Tongue (tissue), 2 donors: ENCODE data around the gene MAGI1. TPM values are rescaled to one million over a fixed set of nuclear protein-coding genes. Genes with fewer than 3 reads are reported as not detected.
A peak's percentile ranks its signal among the peaks of the same experiment; 100 is the strongest.

Source experiments
- DNase-seq: peaks from one replicate; pipeline ENCODE4 v3.0.0-alpha.2; 2015
- total RNA-seq: library from RNA; depleted of rRNA; stranded (reverse); fragments of >200 nt; gene quantifications from one replicate; pipeline ENCODE4 v1.2.3, GENCODE V29; 2014

MAGI1 gene
- total RNA-seq, 1 donor from 2014 or later: 62.1 TPM

GRCh38 chr3:65944252-65944651 lies 94.5 kb downstream of the MAGI1 start:
- no peak for DNase-seq

DNA sequence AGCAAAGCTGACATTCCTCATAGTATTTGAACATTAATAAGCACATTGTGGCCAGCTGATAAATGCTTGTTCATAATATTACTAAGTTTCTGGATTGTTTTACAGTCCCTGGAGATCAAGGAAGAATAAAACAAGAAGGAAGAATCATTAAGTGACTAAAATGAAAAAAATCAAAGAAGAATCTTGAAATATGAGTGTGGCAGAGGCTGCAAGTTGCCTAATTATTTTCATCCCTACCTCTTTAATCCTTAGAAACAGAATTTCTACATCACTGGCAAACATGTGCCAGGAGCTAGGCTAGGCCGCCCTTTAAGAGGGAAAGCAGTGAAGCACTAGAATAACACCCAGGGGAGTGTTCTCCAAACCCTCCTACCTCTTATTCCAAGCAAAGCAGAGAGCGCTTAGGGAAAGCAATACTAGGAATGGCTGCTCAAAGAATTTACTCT lies 98.9 kb downstream of the MAGI1 start:
- no peak for DNase-seq

DNA sequence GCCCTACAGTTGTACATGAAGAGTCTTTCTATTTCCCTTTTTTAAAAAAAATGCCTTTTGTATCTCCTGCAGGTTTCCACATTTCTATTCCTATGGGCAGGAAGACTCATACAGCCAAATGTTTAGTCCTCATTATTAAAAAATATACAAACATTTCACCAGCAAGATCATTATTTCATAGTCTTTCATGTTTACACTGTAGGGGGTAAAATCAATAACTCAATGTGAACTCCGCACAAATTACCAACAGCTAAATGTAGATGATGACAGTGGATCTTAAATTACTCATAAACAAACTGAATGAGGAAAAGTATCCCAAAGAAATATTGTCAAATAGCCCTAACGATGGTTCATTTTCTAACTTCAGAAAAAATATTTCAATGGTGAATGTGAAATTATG lies 99.5 kb downstream of the MAGI1 start:
- no peak for DNase-seq

DNA sequence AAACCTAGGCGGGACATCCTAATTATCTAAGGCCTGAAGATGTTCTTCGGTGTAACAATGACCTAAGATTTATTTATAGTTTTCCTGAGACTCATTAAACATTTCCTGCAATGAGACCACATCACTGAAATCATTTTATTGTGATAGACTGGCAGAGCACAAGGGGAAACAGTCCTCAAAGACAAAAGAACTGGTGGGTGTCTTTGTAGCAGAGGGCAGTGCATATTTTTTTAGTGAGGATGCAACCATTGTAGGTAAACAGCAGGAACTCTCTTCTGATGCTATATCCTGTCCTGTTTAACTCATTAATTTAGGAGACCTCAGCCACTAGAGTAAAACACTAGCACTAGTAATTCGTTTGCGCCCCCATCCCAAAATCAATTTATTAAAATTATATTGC lies 100.0 kb downstream of the MAGI1 start:
- DNase-seq: no peak

GRCh38 chr3:65938147-65938546 lies 100.6 kb downstream of the MAGI1 start:
- no peak for DNase-seq

- DNase-seq: no peak
Measured at GRCh38 chr3:65936908-65937638, 101.6 kb downstream of the MAGI1 start.

DNA sequence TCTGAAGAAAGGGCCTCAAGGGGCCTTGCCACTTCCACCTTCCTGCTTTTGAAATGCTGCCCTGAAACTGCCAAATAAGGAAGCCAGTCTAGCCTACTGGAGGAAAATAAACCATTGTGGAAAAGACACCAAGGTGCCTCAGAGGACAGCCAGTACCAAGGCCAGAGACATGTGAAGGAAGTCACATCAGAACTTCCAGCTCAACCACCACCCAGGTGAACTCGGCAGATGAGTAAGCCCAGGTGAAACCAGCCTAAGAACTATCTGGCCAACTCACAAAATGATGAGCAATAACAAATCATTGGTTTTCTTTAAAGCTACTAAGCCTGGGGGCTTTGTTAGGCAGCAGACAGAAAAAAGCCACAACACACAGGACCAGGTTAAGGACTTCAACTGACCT lies 103.0 kb downstream of the MAGI1 start:
- no peak for DNase-seq

DNA sequence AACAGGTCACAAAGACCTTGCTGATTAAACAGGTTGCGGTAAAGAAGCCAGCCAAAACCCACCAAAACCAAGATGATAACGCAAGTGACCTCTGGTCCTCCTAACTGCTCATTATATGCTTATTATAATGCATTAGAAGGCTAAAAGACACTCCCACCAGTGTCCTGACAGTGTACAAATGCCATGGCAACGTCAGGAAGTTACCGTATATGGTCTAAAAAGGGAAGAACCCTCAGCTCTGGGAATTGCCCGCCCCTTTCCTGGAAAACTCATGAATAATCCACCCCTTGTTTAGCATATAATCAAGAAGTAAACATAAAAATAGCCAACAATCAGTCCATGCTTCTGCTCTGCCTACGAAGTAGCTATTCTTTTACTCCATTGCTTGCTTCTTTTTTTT lies 108.1 kb downstream of the MAGI1 start:
- DNase-seq: no peak

GRCh38 chr3:65928110-65928509 lies 110.6 kb downstream of the MAGI1 start:
- DNase-seq: no peak

GRCh38 chr3:65927576-65927975 lies 111.1 kb downstream of the MAGI1 start:
- no peak for DNase-seq

GRCh38 chr3:65925254-65925954 lies 113.3 kb downstream of the MAGI1 start:
- no peak for DNase-seq

- no peak for DNase-seq
Measured at GRCh38 chr3:65924762-65925161, 114.0 kb downstream of the MAGI1 start.

GRCh38 chr3:65922441-65922840 lies 116.3 kb downstream of the MAGI1 start:
- DNase-seq: no peak

- DNase-seq: no peak
Measured at GRCh38 chr3:65919826-65920225, 118.9 kb downstream of the MAGI1 start.

DNA sequence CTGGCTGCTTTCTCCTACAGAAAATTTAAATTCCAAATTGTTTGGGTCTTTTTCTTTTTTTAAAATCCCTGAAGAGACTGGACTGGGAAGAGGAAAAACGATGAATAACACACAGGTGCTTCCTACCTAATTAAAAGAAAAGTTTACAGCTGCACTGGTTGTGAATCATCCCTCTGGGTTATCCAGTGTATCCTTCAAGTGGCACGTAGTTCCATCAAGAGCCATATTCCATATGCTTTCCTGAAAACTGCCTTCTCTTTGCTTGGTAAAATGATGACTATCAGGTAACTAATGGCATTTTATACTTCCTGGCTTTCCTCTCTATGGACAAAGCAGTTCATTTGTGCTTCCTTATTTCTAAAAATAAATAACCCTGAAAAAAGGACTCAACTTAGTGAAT lies 123.2 kb downstream of the MAGI1 start:
- no peak for DNase-seq

- DNase-seq: no peak
Measured at GRCh38 chr3:65914740-65915367, 123.9 kb downstream of the MAGI1 start.

DNA sequence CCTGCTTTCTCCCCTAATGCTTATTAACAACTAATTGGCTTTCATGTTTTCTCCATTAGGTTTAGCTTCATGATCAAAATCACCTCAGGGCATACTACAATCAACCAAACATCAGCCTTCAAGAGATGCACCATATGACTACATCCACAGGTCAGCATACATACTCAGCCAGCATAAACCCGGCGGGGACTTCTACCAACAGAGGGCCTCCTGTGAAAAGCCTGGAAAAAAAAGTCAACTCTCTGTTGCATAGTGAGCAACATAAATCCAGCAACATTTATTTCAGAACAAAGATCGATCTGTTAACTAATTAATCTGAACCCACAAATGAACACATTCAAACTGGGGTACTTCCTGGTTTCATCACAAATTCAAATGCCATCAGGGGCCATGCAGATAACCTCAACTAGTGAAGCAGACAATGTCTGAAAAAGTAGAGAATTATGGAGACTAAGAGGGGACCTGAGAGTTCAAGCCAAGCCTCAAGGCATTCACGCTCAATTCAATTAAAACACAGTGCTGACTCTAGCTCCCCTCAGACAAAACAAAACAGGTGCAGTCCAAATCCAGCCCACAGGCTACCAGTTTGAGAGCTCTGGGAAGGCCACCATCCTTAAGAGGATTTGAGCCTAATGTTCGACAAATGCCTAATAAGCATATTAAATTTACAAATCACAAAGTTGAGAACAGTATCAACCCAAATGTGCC lies 124.5 kb downstream of the MAGI1 start:
- peak; percentile 45 for DNase-seq

- no peak for DNase-seq
Measured at GRCh38 chr3:65912647-65913046, 126.1 kb downstream of the MAGI1 start.

DNA sequence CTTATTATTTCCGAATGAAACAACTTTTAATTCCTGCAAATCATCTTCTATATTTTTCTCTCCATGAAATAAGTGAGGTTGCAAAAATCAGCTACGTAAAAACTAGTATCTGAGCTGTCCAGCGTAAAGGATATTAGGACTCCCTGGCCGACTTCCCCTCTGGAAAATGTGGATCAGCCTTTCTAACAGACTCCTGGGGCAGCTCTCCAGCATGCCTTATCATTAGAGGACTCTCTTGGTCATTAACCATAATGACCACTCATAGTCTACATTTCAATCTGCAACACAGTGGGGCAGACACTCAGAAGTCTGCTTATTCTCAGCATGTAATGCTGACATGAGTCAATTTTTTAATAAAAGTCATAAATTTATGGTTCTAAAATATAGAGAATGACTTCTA lies 130.1 kb downstream of the MAGI1 start:
- no peak for DNase-seq

DNA sequence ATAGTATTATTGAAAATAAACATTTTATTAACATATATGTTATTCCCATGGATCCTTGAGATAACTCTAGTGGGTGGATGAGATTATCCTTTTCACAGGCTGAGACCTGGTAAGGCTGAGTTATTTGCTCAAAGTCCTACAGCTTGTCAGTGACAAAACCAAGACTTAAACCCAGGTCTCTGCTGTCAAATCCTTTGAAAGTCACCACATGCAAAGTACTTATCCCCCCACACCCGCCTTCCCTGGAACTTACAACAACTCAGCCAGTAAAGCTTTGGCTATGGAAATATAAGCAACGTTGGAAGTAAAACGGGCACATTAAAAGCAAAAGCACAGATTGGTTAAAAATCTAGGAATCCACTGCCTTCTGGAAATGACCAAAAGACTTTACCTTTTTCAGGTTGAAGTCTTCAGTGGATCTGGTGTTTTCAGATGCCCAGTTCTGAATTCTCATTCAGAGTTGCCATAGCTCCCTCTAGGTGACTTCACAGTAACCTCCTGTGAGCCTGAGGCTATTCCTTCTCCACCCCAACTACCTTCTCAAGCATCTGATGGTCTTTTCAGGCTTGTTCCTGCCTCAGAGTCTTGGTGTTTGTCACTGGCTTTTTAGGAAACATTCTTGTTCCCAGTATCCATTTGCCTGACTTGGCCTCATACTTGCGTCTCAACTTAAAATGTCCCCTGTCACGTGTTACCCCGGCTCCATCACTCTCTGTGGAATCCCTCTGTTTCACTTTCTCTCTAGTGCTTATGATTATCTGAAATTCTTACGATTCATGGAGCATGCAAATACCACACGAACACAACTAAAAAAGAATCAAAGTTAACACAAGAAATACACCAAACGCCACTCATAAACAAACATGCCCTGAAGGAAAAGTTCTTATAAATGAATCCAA lies 131.2 kb downstream of the MAGI1 start:
- no peak for DNase-seq

- no peak for DNase-seq
Measured at GRCh38 chr3:65905771-65906170, 132.9 kb downstream of the MAGI1 start.

DNA sequence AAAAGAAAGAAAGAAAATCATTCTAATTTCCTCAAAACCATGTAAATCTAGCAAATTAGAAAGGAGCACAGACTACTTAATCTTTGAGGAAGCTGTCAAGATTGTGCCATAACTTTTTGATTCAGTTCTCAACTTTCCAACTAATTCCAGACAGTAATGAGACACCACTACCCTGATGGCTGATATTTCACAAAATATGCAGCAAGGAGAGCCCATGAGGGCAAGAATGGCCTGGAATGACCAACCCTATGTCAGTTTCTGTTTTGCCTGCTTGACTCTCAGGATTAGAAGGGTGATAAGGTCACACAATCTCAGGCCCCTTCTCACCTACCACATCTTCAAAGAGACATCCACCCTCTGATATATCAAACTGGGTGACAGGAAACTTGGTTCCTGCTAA lies 134.7 kb downstream of the MAGI1 start:
- DNase-seq: no peak
